BJ (cell line): ENCODE data around the gene PXN. TPM values are rescaled to one million over a fixed set of nuclear protein-coding genes. Genes with fewer than 3 reads are reported as not detected.

Experiments used
- CTCF ChIA-PET: fragments of 350-600 bp; formaldehyde crosslinking; extraction: SDS; loops from one replicate; lab custom pipeline; 2021; ENCODE audit warnings: antibody characterized with exemption, inconsistent platforms; lab: Yijun Ruan, JAX
- POLR2A ChIA-PET: fragments of 300-600 bp; sonication (Branson Sonifier 250); formaldehyde crosslinking; extraction: SDS; loops from one replicate; lab custom pipeline; 2021; ENCODE audit warnings: antibody characterized with exemption; lab: Charles Lee
- DNase-seq: peaks from one replicate; pipeline ENCODE4 v3.0.0-alpha.2; 2011; ENCODE audit warnings: low read depth
- H3K27me3 ChIP-seq: 2 replicates; pipeline ENCODE4 v1.6.0; 2011; ENCODE audit warnings: low read length; ENCODE audit not compliant: control insufficient read depth, insufficient read depth
- H3K36me3 ChIP-seq: 2 replicates; pipeline ENCODE4 v1.5.1; 2011; ENCODE audit warnings: low read length; ENCODE audit not compliant: control insufficient read depth, insufficient read depth
- H3K4me3 ChIP-seq: 2 replicates; pipeline ENCODE4 v1.5.1; 2011; ENCODE audit warnings: low read depth, mild to moderate bottlenecking, control low read depth, low read length
- polyA plus RNA-seq: library from polyadenylated mRNA; depleted of rRNA; stranded (reverse); fragments of >200 nt; gene quantifications from 2 replicates; pipeline ENCODE4 v1.2.3, GENCODE V29; 2011
- TF ChIP-seq, protein P1 (sequence below): IDR thresholded peaks from 2 replicates; pipeline ENCODE4 v1.5.1; 2011; ENCODE audit warnings: low read depth, mild to moderate bottlenecking, control low read depth, inconsistent platforms, low read length, moderate library complexity; ENCODE audit not compliant: insufficient read depth

The PXN gene
- polyA plus RNA-seq, 1 experiment = 41.8 TPM

DNA sequence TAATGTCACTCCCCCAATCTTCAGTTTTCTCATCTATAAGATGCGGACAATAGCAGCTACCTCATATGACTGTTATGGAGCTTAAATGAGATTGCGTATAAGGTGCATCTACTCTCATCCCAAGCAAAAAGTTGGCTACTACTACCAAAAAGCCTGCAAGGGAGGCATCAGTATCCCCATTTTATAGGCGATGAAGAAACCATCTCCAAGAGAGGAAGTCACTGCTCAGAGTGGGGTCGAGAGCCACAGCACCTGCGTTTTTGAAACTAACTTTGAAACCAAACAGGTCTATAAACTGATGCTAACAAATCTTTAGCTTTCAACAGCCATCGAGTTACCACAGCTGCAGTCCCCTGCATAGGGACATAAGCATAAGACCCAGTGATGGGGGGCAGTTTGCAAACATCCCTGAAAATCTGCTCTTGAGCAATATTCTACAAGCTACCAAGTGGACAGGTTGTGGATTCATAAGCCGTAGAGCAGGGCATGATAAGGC lies 74.5 kb downstream of the PXN start:
- ChIA-PET CTCF (no interaction called here), POLR2A (no interaction called here)
- Histone ChIP-seq H3K4me3 (no peak overlapping the region), H3K36me3 (peaks cover 16% of the 10 kb centered on the region), H3K27me3 (no peaks in the 10 kb centered on the region)
- TF ChIP-seq, protein P1, sequence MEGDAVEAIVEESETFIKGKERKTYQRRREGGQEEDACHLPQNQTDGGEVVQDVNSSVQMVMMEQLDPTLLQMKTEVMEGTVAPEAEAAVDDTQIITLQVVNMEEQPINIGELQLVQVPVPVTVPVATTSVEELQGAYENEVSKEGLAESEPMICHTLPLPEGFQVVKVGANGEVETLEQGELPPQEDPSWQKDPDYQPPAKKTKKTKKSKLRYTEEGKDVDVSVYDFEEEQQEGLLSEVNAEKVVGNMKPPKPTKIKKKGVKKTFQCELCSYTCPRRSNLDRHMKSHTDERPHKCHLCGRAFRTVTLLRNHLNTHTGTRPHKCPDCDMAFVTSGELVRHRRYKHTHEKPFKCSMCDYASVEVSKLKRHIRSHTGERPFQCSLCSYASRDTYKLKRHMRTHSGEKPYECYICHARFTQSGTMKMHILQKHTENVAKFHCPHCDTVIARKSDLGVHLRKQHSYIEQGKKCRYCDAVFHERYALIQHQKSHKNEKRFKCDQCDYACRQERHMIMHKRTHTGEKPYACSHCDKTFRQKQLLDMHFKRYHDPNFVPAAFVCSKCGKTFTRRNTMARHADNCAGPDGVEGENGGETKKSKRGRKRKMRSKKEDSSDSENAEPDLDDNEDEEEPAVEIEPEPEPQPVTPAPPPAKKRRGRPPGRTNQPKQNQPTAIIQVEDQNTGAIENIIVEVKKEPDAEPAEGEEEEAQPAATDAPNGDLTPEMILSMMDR = no peak
- DNase-seq = no peak

DNA sequence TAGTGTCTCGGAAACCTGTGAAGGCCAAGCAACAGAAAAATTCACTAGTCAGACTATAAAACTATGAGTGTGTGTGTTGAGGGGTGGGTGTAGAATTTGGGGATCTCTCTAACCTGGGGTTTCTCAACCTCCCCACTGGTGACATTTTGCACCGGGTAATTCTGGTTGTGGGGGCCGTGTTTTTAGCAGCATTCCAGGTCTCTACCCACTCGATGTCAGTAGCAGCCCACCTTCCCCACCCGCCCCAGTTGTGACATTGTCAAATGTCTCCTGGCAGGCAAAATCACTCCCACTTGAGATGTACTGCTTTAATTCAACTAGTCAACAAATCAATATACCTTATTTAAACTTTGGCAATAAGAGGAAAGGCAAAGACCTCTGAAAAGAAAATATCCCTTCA lies 75.1 kb downstream of the PXN start:
- TF ChIP-seq, protein P1 = no peak
- no peak for DNase-seq
- Histone ChIP-seq H3K27me3 (no peaks in the 10 kb centered on the region), H3K4me3 (no peak overlapping the region), H3K36me3 (peaks cover 17% of the 10 kb centered on the region)
- ChIA-PET CTCF (interaction anchor here (0.7 kb wide), 1 partner anchor 76 kb away, joined by 3 read pairs; no protein-coding TSS in a partner anchor), POLR2A (no interaction called here)

DNA sequence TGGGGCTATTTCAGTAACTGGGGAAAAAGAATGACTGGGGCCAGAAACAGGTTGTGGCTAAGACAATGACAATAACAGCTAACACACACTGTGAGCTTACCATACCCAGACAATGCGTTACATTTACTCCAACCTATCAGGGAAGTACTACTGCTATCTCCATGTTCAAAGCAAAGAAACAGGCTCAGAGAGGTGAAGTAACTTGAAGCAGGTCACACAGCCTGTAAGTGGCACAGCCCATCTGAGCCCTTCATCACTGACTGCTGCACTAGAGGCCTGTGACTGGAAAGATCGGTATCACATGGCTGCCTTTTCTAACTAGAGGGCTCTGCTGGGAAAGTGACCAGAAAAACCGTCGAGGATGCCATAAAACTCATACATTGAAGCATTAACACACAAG lies 78.9 kb downstream of the PXN start:
- DNase-seq = no peak
- H3K36me3 ChIP-seq = peaks cover 34% of the 10 kb centered on the region
- H3K27me3 ChIP-seq = no peaks in the 10 kb centered on the region
- ChIA-PET POLR2A (no interaction called here), CTCF (no interaction called here)
- H3K4me3 ChIP-seq = no peak overlapping the region
- TF ChIP-seq, protein P1 = no peak

DNA sequence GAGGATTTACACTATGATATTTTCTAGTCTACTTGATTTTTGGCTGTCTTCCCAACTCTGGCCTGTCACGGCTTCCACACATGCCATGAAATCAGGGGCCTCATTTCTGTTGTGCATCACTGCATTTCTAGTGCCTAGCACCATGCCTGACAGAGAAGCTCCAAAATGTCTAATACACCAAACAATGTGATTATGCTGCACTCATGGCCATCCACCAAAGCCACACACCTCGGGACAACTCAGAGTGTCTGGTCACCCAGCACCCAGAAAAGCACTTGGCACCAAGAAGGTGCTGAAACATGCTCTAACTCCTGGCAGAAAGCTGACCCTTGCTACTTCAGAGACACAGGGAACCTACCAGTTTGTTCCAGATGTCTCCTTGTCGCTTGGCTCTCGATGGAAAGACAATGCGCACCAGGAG lies 82.3 kb downstream of the PXN start:
- TF ChIP-seq, protein P1 = no peak
- no peak for DNase-seq
- H3K27me3 ChIP-seq = no peaks in the 10 kb centered on the region
- ChIA-PET CTCF (no interaction called here), POLR2A (no interaction called here)
- no peak overlapping the region for H3K4me3 ChIP-seq
- H3K36me3 ChIP-seq = peaks cover 34% of the 10 kb centered on the region

DNA sequence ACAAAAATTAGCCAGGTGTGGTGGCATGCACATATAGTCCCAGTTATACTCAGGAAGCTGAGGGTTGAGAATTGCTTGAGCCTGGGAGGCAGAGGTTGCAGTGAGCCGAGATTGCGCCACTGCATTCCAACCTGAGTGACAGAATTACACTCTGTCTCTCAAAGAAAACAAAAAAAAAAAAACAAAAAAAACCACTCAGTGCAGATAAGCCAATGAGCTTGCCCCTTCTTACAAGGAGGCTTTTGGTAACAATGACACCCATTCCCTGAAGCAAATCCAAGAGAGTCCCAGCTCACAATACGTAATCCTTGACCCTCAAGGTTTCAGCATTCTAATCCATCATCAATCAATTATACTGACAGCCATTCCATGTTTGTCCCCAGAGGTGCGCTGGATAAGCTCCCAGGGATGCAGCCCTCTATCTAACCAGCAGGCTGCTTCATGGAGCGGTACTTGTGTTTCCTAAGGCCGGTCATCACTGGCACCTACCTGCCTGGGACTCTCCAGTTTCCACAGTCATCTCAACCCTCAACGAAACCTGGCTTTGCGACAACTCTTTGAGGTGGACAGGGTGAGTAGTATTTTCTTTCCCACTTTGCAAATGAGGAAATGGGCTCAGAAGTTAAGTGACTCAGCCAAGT lies 83.4 kb downstream of the PXN start:
- no peak overlapping the region for H3K4me3 ChIP-seq
- H3K36me3 ChIP-seq = peaks cover 42% of the 10 kb centered on the region
- TF ChIP-seq, protein P1 = no peak
- H3K27me3 ChIP-seq = no peaks in the 10 kb centered on the region
- CTCF ChIA-PET = no interaction called here
- POLR2A ChIA-PET = interaction anchor here (0.7 to 1.0 kb wide), 3 partner anchors 10 to 109 kb away, joined by 4 to 32 read pairs (median 12); partner anchors contain the start of genes RNU4-2 and RPLP0
- DNase-seq = no peak
